ENCODE data around the gene USP50. TPM values are rescaled to one million over a fixed set of nuclear protein-coding genes. Genes with fewer than 3 reads are reported as not detected.

USP50 gene
- total and polyA plus RNA-seq, 2 of the 13 experiments (the other 11 are each of a cell fraction or from before 2014, with no cell fraction given) = 0.86 TPM; not detected in 1

GRCh38 chr15:50562735-50563640 is 16.5 kb upstream of the USP50 start (continued):
- TF ChIP-seq HNF1A (IDR thresholded peaks at IDR 0.05; ENCODE audit: low read depth) = no peak
- TF ChIP-seq HNF1A (CRISPR knock-in tag; IDR thresholded peaks at IDR 0.05; ENCODE audit: borderline replicate concordance) = no peak
- no peak for TF ChIP-seq PCBP1 (IDR thresholded peaks at IDR 0.05; ENCODE audit: borderline replicate concordance, low read depth, low read length)
- no peak for TF ChIP-seq CCDC6 (CRISPR knock-in tag; IDR thresholded peaks at IDR 0.05)

DNA sequence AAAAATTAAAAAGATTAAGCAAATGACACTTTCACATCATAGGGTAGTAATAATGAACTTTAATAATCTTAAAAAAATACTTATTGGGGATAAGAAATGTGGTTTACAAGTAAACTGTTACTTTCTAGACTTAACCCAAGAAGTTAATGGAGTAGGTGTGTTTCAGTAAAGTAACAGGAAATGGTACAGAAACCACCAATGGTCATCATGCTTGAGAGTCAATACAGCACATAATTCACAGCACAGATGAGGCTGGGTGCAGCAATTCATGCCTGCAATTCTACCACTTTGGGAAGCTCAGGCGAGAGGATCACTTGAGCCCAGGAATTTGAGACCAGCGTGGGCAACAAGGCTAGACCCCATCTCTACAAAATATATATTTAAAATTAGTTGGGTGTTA is 11.5 kb upstream of the USP50 start:
- no peaks in the 10 kb centered on the region for H3K79me2 ChIP-seq (ENCODE audit: insufficient read depth, low read length)
- in situ Hi-C loops (cut with HindIII; ENCODE audit: extremely low pct_ligation_motif_present, low pct_unique_long_range_greater_than_20kb) = no loop called here
- 100% methylated on average over 2 of the region's 2 CpGs for WGBS (ENCODE audit: low lambda C conversion rate)
- peaks cover 7% of the 10 kb centered on the region in 2 experiments; a peak in 4 of 5 replicates for H3K36me3 ChIP-seq (replicated peaks in 1 of 2; ENCODE audit: control insufficient read depth in 1 of 2, insufficient read depth in 2 of 2, low read length in 2 of 2)
- DNase-seq (ENCODE audit: low spot score) (no peak), ATAC-seq (no peak), FAIRE-seq (no peak)
- H3K9me3 ChIP-seq (ENCODE audit: low read length) = no peaks in the 10 kb centered on the region
- intact Hi-C loops (cut with micrococcal nuclease; ENCODE audit: unreplicated experiment) = no loop called here
- no peaks in the 10 kb centered on the region for H3K27me3 ChIP-seq (ENCODE audit: control insufficient read depth in 1 of 2, insufficient read depth in 2 of 2, low read length in 2 of 2)
- H4K20me1 ChIP-seq (ENCODE audit: insufficient read depth, low read length) = no peaks in the 10 kb centered on the region
- H3K4me2 ChIP-seq (ENCODE audit: low read depth, low read length) = no peak overlapping the region
- BruUV-seq (replicated peaks) = no TSS peak
- no peak overlapping the region for H3K4me3 ChIP-seq (replicated peaks in 1 of 3; ENCODE audit: insufficient read depth in 1 of 3, low read depth in 2 of 3, low read length in 3 of 3)
- H3K4me1 ChIP-seq (ENCODE audit: insufficient read depth, low read length) = no peaks in the 10 kb centered on the region
- H3K27ac ChIP-seq (ENCODE audit: extremely low read length, insufficient read depth, low read length) = no peak overlapping the region
- H2AFZ ChIP-seq (ENCODE audit: low read length) = no peak overlapping the region
- H3K9ac ChIP-seq (ENCODE audit: insufficient read depth, low read depth, low read length) = no peak overlapping the region
- POLR2A ChIA-PET = no interaction called here
- CTCF ChIA-PET (ENCODE audit: low intra/inter-chr PET ratio, low total read pairs) = no interaction called here
- TF ChIP-seq, protein P1, sequence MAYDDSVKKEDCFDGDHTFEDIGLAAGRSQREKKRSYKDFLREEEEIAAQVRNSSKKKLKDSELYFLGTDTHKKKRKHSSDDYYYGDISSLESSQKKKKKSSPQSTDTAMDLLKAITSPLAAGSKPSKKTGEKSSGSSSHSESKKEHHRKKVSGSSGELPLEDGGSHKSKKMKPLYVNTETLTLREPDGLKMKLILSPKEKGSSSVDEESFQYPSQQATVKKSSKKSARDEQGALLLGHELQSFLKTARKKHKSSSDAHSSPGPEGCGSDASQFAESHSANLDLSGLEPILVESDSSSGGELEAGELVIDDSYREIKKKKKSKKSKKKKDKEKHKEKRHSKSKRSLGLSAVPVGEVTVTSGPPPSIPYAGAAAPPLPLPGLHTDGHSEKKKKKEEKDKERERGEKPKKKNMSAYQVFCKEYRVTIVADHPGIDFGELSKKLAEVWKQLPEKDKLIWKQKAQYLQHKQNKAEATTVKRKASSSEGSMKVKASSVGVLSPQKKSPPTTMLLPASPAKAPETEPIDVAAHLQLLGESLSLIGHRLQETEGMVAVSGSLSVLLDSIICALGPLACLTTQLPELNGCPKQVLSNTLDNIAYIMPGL (CRISPR knock-in tag; IDR thresholded peaks at IDR 0.05; ENCODE audit: borderline replicate concordance in 1 of 2, low read depth in 1 of 2) = no peak
- no peak for TF ChIP-seq ZNF10 (CRISPR knock-in tag; IDR thresholded peaks at IDR 0.05; ENCODE audit: borderline replicate concordance, low read depth)
- TF ChIP-seq, protein P2, sequence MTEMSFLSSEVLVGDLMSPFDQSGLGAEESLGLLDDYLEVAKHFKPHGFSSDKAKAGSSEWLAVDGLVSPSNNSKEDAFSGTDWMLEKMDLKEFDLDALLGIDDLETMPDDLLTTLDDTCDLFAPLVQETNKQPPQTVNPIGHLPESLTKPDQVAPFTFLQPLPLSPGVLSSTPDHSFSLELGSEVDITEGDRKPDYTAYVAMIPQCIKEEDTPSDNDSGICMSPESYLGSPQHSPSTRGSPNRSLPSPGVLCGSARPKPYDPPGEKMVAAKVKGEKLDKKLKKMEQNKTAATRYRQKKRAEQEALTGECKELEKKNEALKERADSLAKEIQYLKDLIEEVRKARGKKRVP (CRISPR knock-in tag; IDR thresholded peaks at IDR 0.05) = no peak
- TF ChIP-seq ZNF547 (CRISPR knock-in tag; IDR thresholded peaks at IDR 0.05) = no peak
- TF ChIP-seq NRL (CRISPR knock-in tag; IDR thresholded peaks at IDR 0.05; ENCODE audit: borderline replicate concordance) = no peak
- no peak for TF ChIP-seq ZIK1 (CRISPR knock-in tag; IDR thresholded peaks at IDR 0.05; ENCODE audit: borderline replicate concordance, low read depth)
- no peak for TF ChIP-seq TBL1XR1 (IDR thresholded peaks at IDR 0.05; ENCODE audit: borderline replicate concordance, low read length, partially characterized antibody)
- no peak for TF ChIP-seq ZNF7 (CRISPR knock-in tag; IDR thresholded peaks at IDR 0.05)
